ENCODE measurements around the gene SLC9A6.
A peak's percentile ranks its signal among the peaks of the same experiment; 100 is the strongest.

SLC9A6 gene

GRCh38 chrX:136030303-136031191 is 45.3 kb downstream of the SLC9A6 start:
- Mint-ChIP-seq H3K27me3 (ENCODE audit: low read depth) (no peaks in the 10 kb centered on the region), H3K4me3 (no peak overlapping the region), H3K9me3 (no peaks in the 10 kb centered on the region), H3K27ac (peak overlapping the region in 1 of 3 experiments; percentile 16), H3K36me3 (ENCODE audit: low read depth) (no peaks in the 10 kb centered on the region), H3K4me1 (peaks cover 15% of the 10 kb centered on the region)
- no peak for TF ChIP-seq CTCF (IDR thresholded peaks at IDR 0.05; ENCODE audit: unreplicated experiment in 3 of 3)

GRCh38 chrX:136031626-136032025 is 46.4 kb downstream of the SLC9A6 start:
- no peaks in the 10 kb centered on the region for H3K36me3 Mint-ChIP-seq (ENCODE audit: low read depth)
- no peak overlapping the region for H3K4me3 Mint-ChIP-seq
- TF ChIP-seq CTCF (IDR thresholded peaks at IDR 0.05; ENCODE audit: unreplicated experiment in 3 of 3), result no peak
- peaks cover 15% of the 10 kb centered on the region for H3K4me1 Mint-ChIP-seq
- no peak overlapping the region for H3K27ac Mint-ChIP-seq
- H3K9me3 Mint-ChIP-seq, result no peaks in the 10 kb centered on the region
- H3K27me3 Mint-ChIP-seq (ENCODE audit: low read depth), result no peaks in the 10 kb centered on the region

- no peaks in the 10 kb centered on the region for H3K9me3 Mint-ChIP-seq
- no peak for TF ChIP-seq CTCF (IDR thresholded peaks at IDR 0.05; ENCODE audit: unreplicated experiment in 3 of 3)
- no peaks in the 10 kb centered on the region for H3K36me3 Mint-ChIP-seq (ENCODE audit: low read depth)
- no peaks in the 10 kb centered on the region for H3K27me3 Mint-ChIP-seq (ENCODE audit: low read depth)
- H3K4me3 Mint-ChIP-seq, result no peak overlapping the region
- no peak overlapping the region for H3K27ac Mint-ChIP-seq
- peaks cover 15% of the 10 kb centered on the region for H3K4me1 Mint-ChIP-seq
These were observed 47.1 kb downstream of the SLC9A6 start for GRCh38 chrX:136032370-136032769.

- Mint-ChIP-seq H3K9me3 (no peaks in the 10 kb centered on the region), H3K36me3 (ENCODE audit: low read depth) (no peaks in the 10 kb centered on the region), H3K27ac (no peak overlapping the region), H3K4me3 (no peak overlapping the region), H3K4me1 (peaks cover 5% of the 10 kb centered on the region), H3K27me3 (ENCODE audit: low read depth) (no peaks in the 10 kb centered on the region)
- no peak for TF ChIP-seq CTCF (IDR thresholded peaks at IDR 0.05; ENCODE audit: unreplicated experiment in 3 of 3)
These were observed 49.4 kb downstream of the SLC9A6 start for GRCh38 chrX:136034668-136035067.

- H3K27me3 Mint-ChIP-seq (ENCODE audit: low read depth), result no peaks in the 10 kb centered on the region
- no peaks in the 10 kb centered on the region for H3K9me3 Mint-ChIP-seq
- peaks cover 2% of the 10 kb centered on the region for H3K4me1 Mint-ChIP-seq
These were observed 50.4 kb downstream of the SLC9A6 start for GRCh38 chrX:136035663-136036062.

More at GRCh38 chrX:136035663-136036062, 50.4 kb downstream of the SLC9A6 start:
- H3K36me3 Mint-ChIP-seq (ENCODE audit: low read depth), result no peaks in the 10 kb centered on the region
- no peak overlapping the region for H3K4me3 Mint-ChIP-seq
- TF ChIP-seq CTCF (IDR thresholded peaks at IDR 0.05; ENCODE audit: unreplicated experiment in 3 of 3), result no peak
- H3K27ac Mint-ChIP-seq, result no peak overlapping the region
